ENCODE data around the gene TDP2. TPM values are rescaled to one million over a fixed set of nuclear protein-coding genes. Genes with fewer than 3 reads are reported as not detected.

Gene TDP2
- total RNA-seq, 1 experiment from 2014 or later: 30.2 TPM

- H3K79me2 ChIP-seq (ENCODE audit: insufficient read depth, low read length): peaks cover 51% of the 10 kb centered on the region
- ChIA-PET CTCF (no interaction called here), RAD21 (ENCODE audit: low non-redundant PET in 1 of 2, low total read pairs in 2 of 2, uncharacterized antibody in 2 of 2, unreplicated experiment in 2 of 2) (no interaction called here), POLR2A (no interaction called here)
- peaks cover 68 to 71% of the 10 kb centered on the region in 2 experiments for H3K36me3 ChIP-seq (ENCODE audit: control insufficient read depth in 1 of 2, insufficient read depth in 2 of 2, low read length in 2 of 2)
- no peak overlapping the region for H3K9ac ChIP-seq (ENCODE audit: low read length)
- no TSS peak for BruUV-seq (replicated peaks)
- no peaks in the 10 kb centered on the region for H3K27me3 ChIP-seq (ENCODE audit: insufficient read depth, low read length)
- intact Hi-C loops (cut with micrococcal nuclease): loop anchor here (10.0 kb wide), 1 partner anchor 306 kb away; no protein-coding TSS in a partner anchor
- no peak overlapping the region for H3K27ac ChIP-seq (ENCODE audit: low read depth, low read length)
- peaks cover 28% of the 10 kb centered on the region; the same call in 1 of the 2 replicates for H4K20me1 ChIP-seq (ENCODE audit: insufficient read depth)
- H3K9me2 ChIP-seq (ENCODE audit: insufficient read depth): no peaks in the 10 kb centered on the region
- DNase-seq (ENCODE audit: low read depth, low spot score) (no peak), ATAC-seq (no peak)
- no peaks in the 10 kb centered on the region for H3K9me3 ChIP-seq (ENCODE audit: control insufficient read depth in 1 of 2, insufficient read depth in 1 of 2, low read depth in 1 of 2, low read length in 2 of 2)
- no peak overlapping the region for H2AFZ ChIP-seq (ENCODE audit: low read depth, low read length, poor library complexity, severe bottlenecking)
- H3K4me3 ChIP-seq (replicated peaks in 1 of 2; ENCODE audit: low read depth in 1 of 2, low read length in 2 of 2): no peak overlapping the region
- no peak overlapping the region for H3K4me2 ChIP-seq (ENCODE audit: low read length)
- H3K4me1 ChIP-seq (ENCODE audit: control insufficient read depth in 1 of 2, insufficient read depth in 2 of 2, low read length in 2 of 2): no peaks in the 10 kb centered on the region
- TF ChIP-seq POLR2A (IDR thresholded peaks at IDR 0.05; ENCODE audit: borderline replicate concordance, extremely low read depth, insufficient read depth, insufficient read length) (no peak), EGR1 (IDR thresholded peaks at IDR 0.05; ENCODE audit: low read depth) (no peak), SIN3A (IDR thresholded peaks at IDR 0.05; ENCODE audit: low read depth) (no peak), REST (IDR thresholded peaks at IDR 0.05; ENCODE audit: low read depth) (no peak), YY1 (IDR thresholded peaks at IDR 0.05; ENCODE audit: extremely low read depth, insufficient replicate concordance, low read depth, low read length) (no peak), CTCF (IDR thresholded peaks at IDR 0.05 in 2 of 3, conservative IDR thresholded peaks at IDR 0.05 in 1 of 3; ENCODE audit: borderline replicate concordance in 1 of 3, insufficient read depth in 1 of 3, low read depth in 2 of 3, low read length in 2 of 3) (no peak), FOSL1 (IDR thresholded peaks at IDR 0.05; ENCODE audit: low read depth) (no peak), ZFX (IDR thresholded peaks at IDR 0.05) (no peak), TCF7L2 (IDR thresholded peaks at IDR 0.05; ENCODE audit: borderline replicate concordance, extremely low read depth, insufficient read depth, insufficient read length) (no peak), ELF1 (IDR thresholded peaks at IDR 0.05; ENCODE audit: borderline replicate concordance, low read depth) (no peak), SRF (IDR thresholded peaks at IDR 0.05; ENCODE audit: low read depth) (no peak)
These were observed 41.9 kb upstream of the TDP2 start for GRCh38 chr6:24708612-24709011.

Data from HCT116 (cell line).